Karpas-422 (cell line): ENCODE data around the gene TFF2. TPM values are rescaled to one million over a fixed set of nuclear protein-coding genes. Genes with fewer than 3 reads are reported as not detected.

ENCODE experiments used
- DNase-seq: peaks from one replicate; pipeline ENCODE4 v3.0.0-alpha.2; 2015
- H2AFZ ChIP-seq: fragments of 200-600 bp; sonication (generic); 2 replicates; pipeline ENCODE4 v1.6.1; 2014; ENCODE audit warnings: antibody characterized with exemption, low read length, mixed read lengths
- H3K27ac ChIP-seq: fragments of 200-600 bp; sonication (generic); 2 replicates; pipeline ENCODE4 v1.5.1; 2014; ENCODE audit warnings: mild to moderate bottlenecking, low read length, moderate library complexity
- H3K27me3 ChIP-seq: fragments of 200-600 bp; sonication (generic); 2 replicates; pipeline ENCODE4 v1.6.1; 2014; ENCODE audit warnings: low read length, mixed read lengths
- H3K36me3 ChIP-seq: fragments of 200-600 bp; sonication (generic); 2 replicates; pipeline ENCODE4 v1.6.1; 2014; ENCODE audit warnings: low read length, mixed read lengths; ENCODE audit not compliant: insufficient read depth
- H3K4me1 ChIP-seq: fragments of 200-600 bp; sonication (generic); 2 replicates; pipeline ENCODE4 v1.6.1; 2014; ENCODE audit warnings: mild to moderate bottlenecking, low read length, mixed read lengths
- H3K4me2 ChIP-seq: fragments of 200-600 bp; sonication (generic); 2 replicates; pipeline ENCODE4 v1.6.1; 2014; ENCODE audit warnings: low read length, low read depth, mild to moderate bottlenecking; ENCODE audit not compliant: poor library complexity, severe bottlenecking
- H3K4me3 ChIP-seq: fragments of 200-600 bp; sonication (generic); 2 replicates; pipeline ENCODE4 v1.5.1; 2014; ENCODE audit warnings: mild to moderate bottlenecking, antibody characterized with exemption, low read length, mixed read lengths
- H3K79me2 ChIP-seq: fragments of 200-600 bp; sonication (generic); 2 replicates; pipeline ENCODE4 v1.6.1; 2014; ENCODE audit warnings: mild to moderate bottlenecking, low read length, mixed read lengths
- H3K9ac ChIP-seq: fragments of 200-600 bp; sonication (generic); 2 replicates; pipeline ENCODE4 v1.6.0; 2014; ENCODE audit warnings: low read length
- H3K9me2 ChIP-seq: fragments of 200-600 bp; sonication (generic), shearing (Covaris generic); replicated peaks from 2 replicates; pipeline ENCODE4 v1.6.0; 2014; ENCODE audit warnings: mild to moderate bottlenecking, low read length, moderate library complexity; ENCODE audit not compliant: insufficient read depth
- H3K9me3 ChIP-seq: fragments of 300-700, 200-600 bp; sonication (generic); 2 replicates; pipeline ENCODE4 v1.6.1; 2014; ENCODE audit warnings: low read length, mixed read lengths
- H4K20me1 ChIP-seq: fragments of 200-600 bp; sonication (generic); 2 replicates; pipeline ENCODE4 v1.6.1; 2014; ENCODE audit warnings: mild to moderate bottlenecking, antibody characterized with exemption, low read length, low read depth; ENCODE audit not compliant: insufficient read depth
- total RNA-seq: library from RNA; depleted of rRNA; stranded (reverse); fragments of >200 nt; shearing (Covaris generic); gene quantifications from 2 replicates; pipeline ENCODE4 v1.2.3, GENCODE V29; 2014; ENCODE audit warnings: low replicate concordance; rRNA removed

Gene TFF2
- total RNA-seq, 1 experiment from 2014 or later: not detected

- DNase-seq: no peak
- no peak overlapping the region for H3K27ac ChIP-seq
- H3K9me2 ChIP-seq: no peaks in the 10 kb centered on the region
- no peaks in the 10 kb centered on the region for H3K36me3 ChIP-seq
- no peak overlapping the region for H3K4me2 ChIP-seq
- H3K4me1 ChIP-seq: no peaks in the 10 kb centered on the region
- no peak overlapping the region for H3K4me3 ChIP-seq
- no peak overlapping the region for H3K9ac ChIP-seq
- no peaks in the 10 kb centered on the region for H3K27me3 ChIP-seq
- H3K79me2 ChIP-seq: no peaks in the 10 kb centered on the region
- no peaks in the 10 kb centered on the region for H4K20me1 ChIP-seq
- H2AFZ ChIP-seq: no peak overlapping the region
- no peaks in the 10 kb centered on the region for H3K9me3 ChIP-seq
These were observed 53.4 kb downstream of the TFF2 start for GRCh38 chr21:42297377-42297776.

GRCh38 chr21:42296501-42296900, 54.3 kb downstream of the TFF2 start:
- H3K27ac ChIP-seq: no peak overlapping the region
- H3K36me3 ChIP-seq: no peaks in the 10 kb centered on the region
- no peak overlapping the region for H2AFZ ChIP-seq
- H4K20me1 ChIP-seq: no peaks in the 10 kb centered on the region
- DNase-seq: no peak
- H3K4me1 ChIP-seq: no peaks in the 10 kb centered on the region
- no peaks in the 10 kb centered on the region for H3K9me3 ChIP-seq
- no peaks in the 10 kb centered on the region for H3K27me3 ChIP-seq
- no peaks in the 10 kb centered on the region for H3K9me2 ChIP-seq
- H3K79me2 ChIP-seq: no peaks in the 10 kb centered on the region
- no peak overlapping the region for H3K4me3 ChIP-seq
- H3K4me2 ChIP-seq: no peak overlapping the region
- H3K9ac ChIP-seq: no peak overlapping the region

Other genes starting within 250 kb of the TFF2 start
- not detected in 2 replicates for gene ABCG1, start 131.9 kb downstream of the TFF2 start, total RNA-seq
- gene TFF3, start 35.6 kb downstream of the TFF2 start, total RNA-seq: not detected in 2 replicates
- gene TFF1, start 15.5 kb upstream of the TFF2 start, total RNA-seq: not detected in 2 replicates
- gene TMPRSS3, start 45.1 kb upstream of the TFF2 start, total RNA-seq: not detected in 2 replicates
- gene UBASH3A, start 52.9 kb upstream of the TFF2 start, total RNA-seq: not detected in 2 replicates
- 0.26 and 0.54 TPM in 2 replicates for gene RSPH1, start 145.2 kb upstream of the TFF2 start, total RNA-seq
- gene SLC37A1, start 162.9 kb upstream of the TFF2 start, total RNA-seq: 47.1 and 51.4 TPM in 2 replicates